ENCODE data around the gene UGT2B7. TPM values are rescaled to one million over a fixed set of nuclear protein-coding genes. Genes with fewer than 3 reads are reported as not detected.

UGT2B7 gene
- total RNA-seq, 1 experiment from 2014 or later, result not detected

DNA sequence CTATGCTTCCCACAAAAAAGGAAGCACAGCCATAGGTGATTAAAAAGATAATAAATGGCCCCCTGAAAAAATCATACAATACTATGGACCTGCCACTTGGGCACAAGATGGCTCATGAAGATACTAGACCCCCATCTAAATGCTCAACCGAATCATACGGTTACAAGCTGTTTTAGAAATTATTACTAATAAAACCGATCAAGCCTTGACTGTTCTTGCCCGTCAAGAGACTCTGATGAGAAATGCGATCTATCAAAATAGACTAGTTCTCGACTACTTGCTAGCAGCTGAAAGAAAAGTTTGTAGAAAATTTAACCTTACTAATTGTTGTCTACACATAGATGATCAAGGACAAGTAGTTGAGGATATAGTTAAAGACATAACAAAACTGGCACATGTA, 40.1 kb upstream of the UGT2B7 start:
- Histone ChIP-seq H4K91ac (ENCODE audit: insufficient read length, low read depth, low read length) (no peak overlapping the region), H3K23me2 (ENCODE audit: insufficient read length, low read depth, low read length, poor library complexity, severe bottlenecking) (no peaks in the 10 kb centered on the region), H2BK15ac (ENCODE audit: low read depth, low read length) (no peak overlapping the region), H3K9me3 (ENCODE audit: control insufficient read depth, low read depth, low read length) (no peaks in the 10 kb centered on the region), H2BK5ac (ENCODE audit: insufficient read length, low read length) (no peak overlapping the region), H3K23ac (ENCODE audit: insufficient read length, low read depth, low read length) (no peak overlapping the region), H2BK120ac (ENCODE audit: low read depth, low read length, poor library complexity, severe bottlenecking) (no peak overlapping the region), H2BK12ac (ENCODE audit: insufficient read length, low read depth, low read length) (no peak overlapping the region), H3K79me2 (ENCODE audit: insufficient read depth, low read length) (no peaks in the 10 kb centered on the region), H3K79me1 (ENCODE audit: insufficient read depth, low read depth, low read length, poor library complexity, severe bottlenecking) (no peaks in the 10 kb centered on the region), H4K8ac (replicated peaks; ENCODE audit: insufficient read length, low read depth, low read length) (no peak overlapping the region), H2AK5ac (ENCODE audit: insufficient read length, low read length) (no peak overlapping the region), H2BK20ac (ENCODE audit: low read depth, low read length, poor library complexity, severe bottlenecking) (no peak overlapping the region), H3K9ac (ENCODE audit: extremely low read depth, insufficient read length, low read length) (no peak overlapping the region), H3K4me2 (ENCODE audit: insufficient read depth, insufficient read length, low read length) (no peak overlapping the region), H4K20me1 (ENCODE audit: control insufficient read depth, insufficient read depth, insufficient read length) (no peaks in the 10 kb centered on the region), H4K5ac (ENCODE audit: insufficient read length, low read depth, low read length) (no peak overlapping the region), H3K27ac (ENCODE audit: insufficient read length, low read depth, low read length) (no peak overlapping the region), H3K4ac (ENCODE audit: low read depth, low read length) (no peak overlapping the region), H3K18ac (ENCODE audit: insufficient read length, low read depth, low read length) (no peak overlapping the region), H3K27me3 (ENCODE audit: insufficient read depth, low read length) (no peaks in the 10 kb centered on the region), H3T11ph (ENCODE audit: low read length) (no peak overlapping the region), H3K4me1 (ENCODE audit: insufficient read depth, low read length) (peaks cover 5% of the 10 kb centered on the region; the same call in 1 of the 2 replicates), H3K14ac (ENCODE audit: insufficient read depth, low read length) (no peak overlapping the region), H3K56ac (ENCODE audit: insufficient read length, low read depth, low read length) (no peak overlapping the region), H2AFZ (ENCODE audit: low read length) (no peak overlapping the region)
- H3K36me3 Mint-ChIP-seq (ENCODE audit: insufficient read depth in 1 of 3, low read depth in 3 of 3), result peaks cover 0 to 2% (median 0%) of the 10 kb centered on the region in 3 experiments; a peak in 1 of 7 replicates
- no peaks in the 10 kb centered on the region for H3K9me3 Mint-ChIP-seq
- H3K4me3 Mint-ChIP-seq, result no peak overlapping the region
- DNase-seq, result no peak
- H3K27me3 Mint-ChIP-seq (ENCODE audit: low read depth), result no peaks in the 10 kb centered on the region
- no CpG with 5 or more reads among the region's 6 CpGs for WGBS (ENCODE audit: extremely low coverage, insufficient read length, low lambda C conversion rate)
- TF ChIP-seq, protein P1, sequence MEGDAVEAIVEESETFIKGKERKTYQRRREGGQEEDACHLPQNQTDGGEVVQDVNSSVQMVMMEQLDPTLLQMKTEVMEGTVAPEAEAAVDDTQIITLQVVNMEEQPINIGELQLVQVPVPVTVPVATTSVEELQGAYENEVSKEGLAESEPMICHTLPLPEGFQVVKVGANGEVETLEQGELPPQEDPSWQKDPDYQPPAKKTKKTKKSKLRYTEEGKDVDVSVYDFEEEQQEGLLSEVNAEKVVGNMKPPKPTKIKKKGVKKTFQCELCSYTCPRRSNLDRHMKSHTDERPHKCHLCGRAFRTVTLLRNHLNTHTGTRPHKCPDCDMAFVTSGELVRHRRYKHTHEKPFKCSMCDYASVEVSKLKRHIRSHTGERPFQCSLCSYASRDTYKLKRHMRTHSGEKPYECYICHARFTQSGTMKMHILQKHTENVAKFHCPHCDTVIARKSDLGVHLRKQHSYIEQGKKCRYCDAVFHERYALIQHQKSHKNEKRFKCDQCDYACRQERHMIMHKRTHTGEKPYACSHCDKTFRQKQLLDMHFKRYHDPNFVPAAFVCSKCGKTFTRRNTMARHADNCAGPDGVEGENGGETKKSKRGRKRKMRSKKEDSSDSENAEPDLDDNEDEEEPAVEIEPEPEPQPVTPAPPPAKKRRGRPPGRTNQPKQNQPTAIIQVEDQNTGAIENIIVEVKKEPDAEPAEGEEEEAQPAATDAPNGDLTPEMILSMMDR (conservative IDR thresholded peaks at IDR 0.05), result no peak
- H3K27ac Mint-ChIP-seq, result no peak overlapping the region
- H3K4me1 Mint-ChIP-seq, result peaks cover 40 to 42% of the 10 kb centered on the region in 2 experiments

Measured in H9 (cell line).